CD8-positive, alpha-beta memory T cell (primary cell): Measurements from ENCODE around the gene LRBA. TPM values are rescaled to one million over a fixed set of nuclear protein-coding genes. Genes with fewer than 3 reads are reported as not detected.
"Not testable (repeated sequence)": the region's sequence is repeated elsewhere in the genome, so short reads cannot be mapped to it uniquely, and the experiment has no call there.

Experiments used
- CTCF ChIA-PET: fragments of 350-600 bp; sonication (Branson Sonifier 250); formaldehyde crosslinking; loops from one replicate; lab custom pipeline; 2021; ENCODE audit warnings: antibody characterized with exemption; lab: Charles Lee
- POLR2A ChIA-PET: fragments of 350-600 bp; sonication (Branson Sonifier 250); formaldehyde crosslinking; loops from one replicate; lab custom pipeline; 2021; ENCODE audit warnings: antibody characterized with exemption; lab: Charles Lee
- DNase-seq, 5 donors: peaks; one replicate each; pipeline versions ENCODE4 v3.0.0 to v3.0.0-alpha.2; 2020 to 2022; ENCODE audit warnings: mixed read lengths in 1 of 5
- H3K27ac ChIP-seq: one replicate; pipeline ENCODE4 v1.7.0; 2013; ENCODE audit warnings: low read depth, mild to moderate bottlenecking, low read length, moderate library complexity
- H3K27me3 ChIP-seq: 2 replicates; pipeline ENCODE4 v1.7.0; 2013; ENCODE audit warnings: low read length, mild to moderate bottlenecking; ENCODE audit not compliant: insufficient read depth, poor library complexity, severe bottlenecking
- H3K36me3 ChIP-seq: 2 replicates; pipeline ENCODE4 v1.7.0; 2013; ENCODE audit warnings: mild to moderate bottlenecking, low read length, moderate library complexity; ENCODE audit not compliant: insufficient read depth
- H3K4me1 ChIP-seq: 2 replicates; pipeline ENCODE4 v1.7.0; 2013; ENCODE audit warnings: mild to moderate bottlenecking, low read length, moderate library complexity; ENCODE audit not compliant: insufficient read depth
- H3K4me3 ChIP-seq: 2 replicates; pipeline ENCODE4 v1.7.0; 2013; ENCODE audit warnings: mild to moderate bottlenecking, low read length
- H3K9me3 ChIP-seq: 2 replicates; pipeline ENCODE4 v1.7.0; 2013; ENCODE audit warnings: mild to moderate bottlenecking, low read length
- H3K27ac Mint-ChIP-seq, 8 donors: one replicate each; pipeline ENCODE4 v1.8.0; 2020 to 2021; ENCODE audit warnings: mixed read lengths in 8 of 8, mild to moderate bottlenecking in 6 of 8, inconsistent platforms in 3 of 8, moderate library complexity in 3 of 8
- H3K27me3 Mint-ChIP-seq, 2 donors: one replicate each; pipeline ENCODE4 v1.8.0; 2020 to 2021; ENCODE audit warnings: mixed read lengths in 2 of 2, mild to moderate bottlenecking in 1 of 2, moderate library complexity in 1 of 2
- H3K36me3 Mint-ChIP-seq, 3 donors: one replicate each; pipeline ENCODE4 v1.8.0; 2020 to 2021; ENCODE audit warnings: mixed read lengths in 3 of 3, inconsistent platforms in 1 of 3, mild to moderate bottlenecking in 1 of 3
- H3K4me1 Mint-ChIP-seq, 3 donors: one replicate each; pipeline ENCODE4 v1.8.0; 2020 to 2021; ENCODE audit warnings: mixed read lengths in 3 of 3, inconsistent platforms in 1 of 3, mild to moderate bottlenecking in 1 of 3
- H3K4me3 Mint-ChIP-seq, 7 donors: one replicate each; pipeline ENCODE4 v1.8.0; 2020 to 2021; ENCODE audit warnings: mixed read lengths in 7 of 7, mild to moderate bottlenecking in 6 of 7, moderate library complexity in 4 of 7, inconsistent platforms in 2 of 7
- H3K9me3 Mint-ChIP-seq, 5 donors: one replicate each; pipeline ENCODE4 v1.8.0; 2020 to 2022; ENCODE audit warnings: mixed read lengths in 5 of 5, mild to moderate bottlenecking in 3 of 5, moderate library complexity in 2 of 5, inconsistent platforms in 1 of 5
- polyA plus RNA-seq: library from polyadenylated mRNA; unstranded; fragments of 300-500 nt; fragmentation: Illumina TruSeq; gene quantifications from one replicate; pipeline ENCODE4 v1.2.3, GENCODE V29; 2021
- total RNA-seq, 2 experiments: library from RNA; stranded (reverse); gene quantifications; one replicate each; pipeline ENCODE4 v1.2.3, GENCODE V29; 2021

LRBA gene
- total and polyA plus RNA-seq, 3 experiments from 2014 or later = 25.9 to 61.9 (median 56.4) TPM

- H3K27ac Mint-ChIP-seq, H3K36me3 ChIP-seq, H3K9me3 Mint-ChIP-seq, CTCF ChIA-PET, H3K4me3 Mint-ChIP-seq, H3K4me3 ChIP-seq, H3K9me3 ChIP-seq, H3K27ac ChIP-seq, H3K4me1 Mint-ChIP-seq, DNase-seq, H3K27me3 Mint-ChIP-seq, POLR2A ChIA-PET, H3K27me3 ChIP-seq, H3K4me1 ChIP-seq: not testable (repeated sequence)
- peaks cover 4 to 16% (median 12%) of the 10 kb centered on the region in 3 donors for H3K36me3 Mint-ChIP-seq
These were observed 353.5 kb downstream of the LRBA start for GRCh38 chr4:150661551-150661950.

- H3K27me3 Mint-ChIP-seq, POLR2A ChIA-PET, H3K27ac Mint-ChIP-seq, H3K36me3 ChIP-seq, H3K4me1 Mint-ChIP-seq, CTCF ChIA-PET, H3K4me3 Mint-ChIP-seq, H3K9me3 Mint-ChIP-seq, H3K4me1 ChIP-seq, H3K27me3 ChIP-seq, DNase-seq, H3K9me3 ChIP-seq, H3K4me3 ChIP-seq, H3K27ac ChIP-seq: not testable (repeated sequence)
- H3K36me3 Mint-ChIP-seq = peaks cover 12 to 18% (median 15%) of the 10 kb centered on the region in 3 donors
These were observed 356.8 kb downstream of the LRBA start for GRCh38 chr4:150658258-150658657.

GRCh38 chr4:150656891-150657290, 358.2 kb downstream of the LRBA start:
- Mint-ChIP-seq H3K4me1 (peaks cover 2 to 4% (median 3%) of the 10 kb centered on the region in 3 donors), H3K36me3 (peaks cover 12 to 13% (median 13%) of the 10 kb centered on the region in 3 donors), H3K9me3 (no peaks in the 10 kb centered on the region), H3K27me3 (no peaks in the 10 kb centered on the region), H3K27ac (no peak overlapping the region), H3K4me3 (no peak overlapping the region)
- no peaks in the 10 kb centered on the region for H3K4me1 ChIP-seq
- H3K27me3 ChIP-seq = no peaks in the 10 kb centered on the region
- CTCF ChIA-PET = no interaction called here
- no peaks in the 10 kb centered on the region for H3K9me3 ChIP-seq
- no peaks in the 10 kb centered on the region for H3K36me3 ChIP-seq
- DNase-seq = no peak
- no peak overlapping the region for H3K4me3 ChIP-seq
- POLR2A ChIA-PET = no interaction called here
- H3K27ac ChIP-seq = no peak overlapping the region

- Mint-ChIP-seq H3K9me3 (no peaks in the 10 kb centered on the region), H3K27me3 (no peaks in the 10 kb centered on the region), H3K27ac (no peak overlapping the region), H3K4me3 (no peak overlapping the region), H3K36me3 (peaks cover under 1 to 7% (median 3%) of the 10 kb centered on the region in 3 donors), H3K4me1 (peaks cover 7 to 19% (median 12%) of the 10 kb centered on the region in 3 donors)
- H3K36me3 ChIP-seq = no peaks in the 10 kb centered on the region
- no peak overlapping the region for H3K4me3 ChIP-seq
- H3K4me1 ChIP-seq = no peaks in the 10 kb centered on the region
- DNase-seq = no peak
- H3K27ac ChIP-seq = no peak overlapping the region
- ChIA-PET CTCF (no interaction called here), POLR2A (no interaction called here)
- H3K27me3 ChIP-seq = no peaks in the 10 kb centered on the region
- no peaks in the 10 kb centered on the region for H3K9me3 ChIP-seq
These were observed 364.3 kb downstream of the LRBA start for GRCh38 chr4:150650751-150651150.

GRCh38 chr4:150648123-150648522, 367.0 kb downstream of the LRBA start:
- DNase-seq = peak in 1 of 5 donors; percentile 2
- H3K4me3 Mint-ChIP-seq = no peak overlapping the region
- H3K36me3 Mint-ChIP-seq = peaks cover 0 to 3% (median 3%) of the 10 kb centered on the region in 3 donors
- no peak overlapping the region for H3K4me3 ChIP-seq
- no peaks in the 10 kb centered on the region for H3K27me3 ChIP-seq
- no peaks in the 10 kb centered on the region for H3K9me3 ChIP-seq
- H3K27me3 Mint-ChIP-seq = no peaks in the 10 kb centered on the region
- ChIA-PET CTCF (no interaction called here), POLR2A (no interaction called here)
- no peaks in the 10 kb centered on the region for H3K36me3 ChIP-seq
- H3K9me3 Mint-ChIP-seq = no peaks in the 10 kb centered on the region
- H3K4me1 ChIP-seq = no peaks in the 10 kb centered on the region
- H3K4me1 Mint-ChIP-seq = peaks cover 8 to 15% (median 9%) of the 10 kb centered on the region in 3 donors
- no peak overlapping the region for H3K27ac ChIP-seq
- H3K27ac Mint-ChIP-seq = peak overlapping the region in 3 of 8 donors; percentile 1 to 31 (median 12)

GRCh38 chr4:150647008-150647407, 368.1 kb downstream of the LRBA start:
- Mint-ChIP-seq H3K27me3 (no peaks in the 10 kb centered on the region), H3K36me3 (peaks cover 0 to 3% (median 2%) of the 10 kb centered on the region in 3 donors)

GRCh38 chr4:150641612-150642011, 373.5 kb downstream of the LRBA start:
- Histone ChIP-seq H3K9me3 (no peaks in the 10 kb centered on the region), H3K27me3 (no peaks in the 10 kb centered on the region), H3K4me3 (no peak overlapping the region), H3K4me1 (no peaks in the 10 kb centered on the region), H3K27ac (no peak overlapping the region), H3K36me3 (no peaks in the 10 kb centered on the region)
- Mint-ChIP-seq H3K27ac (no peak overlapping the region), H3K27me3 (no peaks in the 10 kb centered on the region), H3K4me3 (no peak overlapping the region), H3K36me3 (peaks cover 2 to 14% (median 3%) of the 10 kb centered on the region in 3 donors), H3K9me3 (peaks cover 0 to 3% (median 0%) of the 10 kb centered on the region in 5 donors), H3K4me1 (peaks cover 0 to 1% (median 0%) of the 10 kb centered on the region in 3 donors)
- CTCF ChIA-PET = no interaction called here
- DNase-seq = no peak
- POLR2A ChIA-PET = no interaction called here

More at GRCh38 chr4:150647008-150647407, 368.1 kb downstream of the LRBA start:
- no peak overlapping the region for H3K27ac Mint-ChIP-seq
- H3K4me3 Mint-ChIP-seq = no peak overlapping the region
- Histone ChIP-seq H3K4me3 (no peak overlapping the region), H3K9me3 (no peaks in the 10 kb centered on the region), H3K36me3 (no peaks in the 10 kb centered on the region), H3K4me1 (no peaks in the 10 kb centered on the region), H3K27ac (no peak overlapping the region), H3K27me3 (no peaks in the 10 kb centered on the region)
- no peaks in the 10 kb centered on the region for H3K9me3 Mint-ChIP-seq
- POLR2A ChIA-PET = no interaction called here
- no peak for DNase-seq
- CTCF ChIA-PET = no interaction called here
- H3K4me1 Mint-ChIP-seq = peaks cover 8 to 15% (median 9%) of the 10 kb centered on the region in 3 donors

- Mint-ChIP-seq H3K27ac (peak overlapping the region in 1 of 8 donors; percentile 33), H3K27me3 (no peaks in the 10 kb centered on the region), H3K4me3 (no peak overlapping the region), H3K36me3 (peaks cover 16 to 42% (median 28%) of the 10 kb centered on the region in 3 donors), H3K4me1 (peaks cover 9 to 16% (median 16%) of the 10 kb centered on the region in 3 donors), H3K9me3 (peaks cover 0 to 19% (median 4%) of the 10 kb centered on the region in 5 donors)
- Histone ChIP-seq H3K27me3 (no peaks in the 10 kb centered on the region), H3K9me3 (no peaks in the 10 kb centered on the region), H3K27ac (no peak overlapping the region), H3K4me1 (no peaks in the 10 kb centered on the region), H3K36me3 (no peaks in the 10 kb centered on the region), H3K4me3 (no peak overlapping the region)
- ChIA-PET POLR2A (no interaction called here), CTCF (no interaction called here)
- no peak for DNase-seq
These were observed 382.4 kb downstream of the LRBA start for GRCh38 chr4:150632639-150633038.
